Measurements from ENCODE around the gene POLR2L.

Gene POLR2L

DNA sequence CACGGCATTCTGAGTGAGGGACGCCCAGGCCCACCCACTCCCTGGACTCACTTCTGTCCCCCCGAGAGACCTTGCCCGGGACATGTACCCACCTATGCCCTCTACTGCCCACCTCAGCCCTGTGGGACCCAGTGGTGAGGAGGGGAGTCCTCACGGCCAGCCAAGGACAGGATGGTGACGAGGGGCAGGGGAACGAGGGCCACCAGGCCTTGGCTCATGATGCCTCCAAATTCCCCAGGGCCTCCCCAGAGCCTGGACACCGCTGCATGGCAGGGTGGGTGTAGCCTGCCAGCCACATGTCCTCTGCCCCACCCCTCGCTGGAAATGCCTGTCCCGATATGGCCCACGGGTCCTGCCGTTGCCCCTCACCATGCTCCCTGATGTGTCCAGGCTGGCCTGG lies 26.5 kb upstream of the POLR2L start:
- DNase-seq (ENCODE audit: low read depth in 2 of 2): no peak

DNA sequence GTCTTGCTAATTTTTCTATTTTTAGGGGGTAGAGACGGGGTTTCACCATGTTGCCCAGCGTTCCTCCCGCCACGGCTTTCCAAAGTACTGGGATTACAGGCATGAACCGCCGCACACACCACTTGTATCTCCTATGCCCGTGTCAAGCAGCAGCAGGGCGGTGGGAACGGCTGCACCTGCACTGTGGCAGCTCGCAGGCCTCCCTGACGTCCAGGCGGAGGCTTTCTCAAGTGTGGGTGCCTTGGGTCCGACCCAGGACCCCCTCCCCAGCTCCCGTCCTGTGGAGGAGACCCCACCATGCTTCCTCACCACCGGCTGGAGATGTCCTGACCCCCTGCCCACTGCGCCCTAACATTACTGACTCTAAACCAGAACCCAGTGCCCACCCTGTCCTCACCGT lies 26.1 kb upstream of the POLR2L start:
- DNase-seq (ENCODE audit: low read depth in 2 of 2): no peak

DNA sequence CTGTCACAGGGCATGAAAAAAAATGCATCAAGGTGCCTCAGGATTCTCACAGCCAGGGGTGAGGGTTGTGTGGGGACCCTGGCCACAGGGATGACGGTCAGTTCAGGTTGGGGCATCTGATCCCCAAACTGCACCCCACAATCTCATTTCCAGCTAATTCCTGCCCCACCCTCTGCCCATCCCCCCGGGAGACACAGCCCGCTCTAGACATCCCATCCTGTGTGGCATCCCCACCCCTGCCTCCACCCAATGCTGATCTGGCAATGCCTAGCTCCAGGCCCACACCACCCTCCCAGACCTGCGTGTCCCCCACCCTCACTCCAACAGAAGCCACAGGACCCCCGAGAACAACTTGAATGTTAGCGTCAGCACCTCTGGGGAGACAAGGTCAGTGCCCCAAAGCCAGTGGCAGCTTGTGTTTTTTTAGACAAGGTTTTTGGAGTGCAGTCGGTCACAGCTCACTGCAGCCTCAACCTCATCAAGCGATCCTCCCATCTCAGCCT lies 25.6 kb upstream of the POLR2L start:
- no peak for DNase-seq (ENCODE audit: low read depth in 2 of 2)

DNA sequence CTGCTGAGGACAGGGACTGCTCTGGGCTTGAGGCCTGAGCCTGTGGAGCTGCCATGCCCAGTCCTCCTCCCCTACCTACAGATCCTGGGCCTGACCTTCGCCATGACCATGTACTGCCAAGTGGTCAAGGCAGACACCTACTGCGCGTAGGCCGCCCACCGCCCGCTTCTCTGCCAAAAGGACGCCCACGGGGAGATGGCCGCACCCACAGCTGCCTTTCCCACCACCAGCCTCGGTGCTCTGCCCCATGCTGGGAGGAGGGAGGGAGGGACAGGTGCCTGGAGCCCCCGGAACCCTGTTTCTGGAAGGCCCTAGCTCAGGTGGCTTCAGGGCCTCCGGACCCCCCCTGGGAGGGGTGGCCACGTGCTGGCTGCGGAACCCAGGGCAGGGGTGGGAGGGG lies 24.2 kb upstream of the POLR2L start:
- no peak for DNase-seq (ENCODE audit: low read depth in 2 of 2)

DNA sequence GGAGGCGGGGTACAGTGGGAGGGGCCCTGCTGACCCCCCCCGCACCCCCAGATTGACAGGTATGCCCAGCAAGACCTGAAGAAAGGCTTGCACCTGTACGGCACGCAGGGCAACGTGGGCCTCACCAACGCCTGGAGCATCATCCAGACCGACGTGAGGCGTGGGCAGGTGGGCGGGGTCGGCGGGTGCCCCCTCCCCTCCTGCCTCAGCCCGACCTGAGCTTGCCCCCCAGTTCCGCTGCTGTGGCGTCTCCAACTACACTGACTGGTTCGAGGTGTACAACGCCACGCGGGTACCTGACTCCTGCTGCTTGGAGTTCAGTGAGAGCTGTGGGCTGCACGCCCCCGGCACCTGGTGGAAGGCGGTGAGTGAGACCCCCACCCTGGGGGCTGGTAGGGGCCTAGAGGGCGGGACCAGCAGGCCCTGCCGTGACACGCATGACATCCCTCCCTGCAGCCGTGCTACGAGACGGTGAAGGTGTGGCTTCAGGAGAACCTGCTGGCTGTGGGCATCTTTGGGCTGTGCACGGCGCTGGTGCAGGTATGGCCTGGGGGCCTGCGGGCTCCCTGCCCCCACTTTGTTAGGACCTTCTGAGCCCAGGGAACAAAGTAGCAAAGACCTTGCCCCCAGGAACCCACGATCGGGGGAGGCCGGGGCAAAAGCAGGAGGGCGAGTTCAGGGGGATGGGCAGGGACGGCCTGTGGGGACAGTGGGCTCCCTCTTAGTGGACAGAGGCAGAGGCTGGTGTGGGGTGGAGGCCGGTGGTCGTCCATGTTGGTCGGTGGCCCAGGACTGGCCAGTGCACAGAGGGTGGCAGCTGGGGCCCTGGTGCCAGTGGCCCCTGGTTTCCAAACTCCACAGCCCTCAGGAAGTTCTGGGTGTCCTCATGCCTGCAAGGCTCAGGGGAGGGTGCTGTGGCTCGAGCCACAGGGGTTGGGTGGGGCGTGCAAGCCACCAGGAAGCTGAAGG lies 23.4 kb upstream of the POLR2L start:
- DNase-seq (ENCODE audit: low read depth in 2 of 2): no peak

DNA sequence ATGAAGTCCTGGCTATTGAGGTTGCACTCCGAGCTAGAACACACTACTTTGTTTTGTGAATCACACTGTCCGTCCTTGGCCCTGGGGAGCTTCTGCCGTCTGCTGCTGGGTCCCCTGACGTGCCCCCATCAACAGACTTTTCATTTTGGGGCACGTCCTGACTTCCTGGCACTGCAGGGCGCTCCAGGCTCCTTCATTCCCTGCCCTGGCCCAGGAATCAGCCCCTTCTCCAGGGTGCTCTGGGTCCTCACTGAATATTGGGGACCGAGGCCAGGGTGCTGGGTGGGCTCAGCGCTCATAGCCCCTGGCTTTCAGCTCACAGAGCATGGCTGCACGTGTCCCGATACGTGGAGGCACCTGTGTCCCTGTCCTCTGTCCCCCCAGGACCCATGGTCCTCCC lies 22.6 kb upstream of the POLR2L start:
- no peak for DNase-seq (ENCODE audit: low read depth in 2 of 2)

DNA sequence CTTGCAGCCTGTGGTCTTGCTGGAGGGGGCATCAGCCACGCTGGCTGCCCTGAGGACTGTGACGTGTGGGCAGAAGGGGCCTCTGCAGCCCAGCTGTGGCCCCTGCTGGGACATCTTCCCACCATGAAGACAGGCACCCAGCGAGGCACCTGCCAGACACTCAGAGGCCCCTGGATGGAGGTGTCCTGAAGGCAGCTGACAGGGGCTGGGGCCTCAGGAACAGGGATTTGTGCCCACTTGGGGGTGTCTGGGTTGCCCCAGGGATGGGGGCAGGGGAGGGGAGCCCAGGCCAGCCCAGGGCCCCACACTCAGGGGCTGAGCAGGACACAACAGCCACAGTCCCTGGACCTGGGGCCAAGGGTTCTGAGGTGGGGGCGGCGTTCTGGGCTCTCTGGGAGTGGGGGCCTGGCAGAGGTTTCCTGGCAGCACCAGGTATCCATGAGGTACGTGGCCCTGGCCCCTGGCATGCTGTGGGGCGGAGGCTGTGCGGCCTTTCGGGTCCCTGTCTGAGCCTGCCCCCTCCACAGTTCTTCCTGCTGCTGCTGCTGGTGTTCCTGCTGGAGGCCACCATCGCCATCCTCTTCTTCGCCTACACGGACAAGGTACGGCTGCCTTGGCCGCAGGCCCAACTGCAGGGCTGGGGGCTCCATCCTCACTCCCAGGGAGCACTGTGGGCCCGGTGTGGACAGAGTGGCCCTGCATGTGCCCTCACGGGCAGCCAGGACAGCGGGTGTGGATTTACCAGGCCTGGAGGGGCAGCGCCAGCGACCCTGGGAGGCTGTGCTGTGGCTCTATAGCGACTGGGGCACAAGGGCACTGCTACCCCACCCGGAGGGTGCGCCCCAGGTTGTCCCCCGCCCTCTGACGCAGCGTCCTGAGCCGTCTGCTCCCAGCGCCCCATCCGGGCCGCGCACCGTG lies 21.8 kb upstream of the POLR2L start:
- no peak for DNase-seq (ENCODE audit: low read depth in 2 of 2)

DNA sequence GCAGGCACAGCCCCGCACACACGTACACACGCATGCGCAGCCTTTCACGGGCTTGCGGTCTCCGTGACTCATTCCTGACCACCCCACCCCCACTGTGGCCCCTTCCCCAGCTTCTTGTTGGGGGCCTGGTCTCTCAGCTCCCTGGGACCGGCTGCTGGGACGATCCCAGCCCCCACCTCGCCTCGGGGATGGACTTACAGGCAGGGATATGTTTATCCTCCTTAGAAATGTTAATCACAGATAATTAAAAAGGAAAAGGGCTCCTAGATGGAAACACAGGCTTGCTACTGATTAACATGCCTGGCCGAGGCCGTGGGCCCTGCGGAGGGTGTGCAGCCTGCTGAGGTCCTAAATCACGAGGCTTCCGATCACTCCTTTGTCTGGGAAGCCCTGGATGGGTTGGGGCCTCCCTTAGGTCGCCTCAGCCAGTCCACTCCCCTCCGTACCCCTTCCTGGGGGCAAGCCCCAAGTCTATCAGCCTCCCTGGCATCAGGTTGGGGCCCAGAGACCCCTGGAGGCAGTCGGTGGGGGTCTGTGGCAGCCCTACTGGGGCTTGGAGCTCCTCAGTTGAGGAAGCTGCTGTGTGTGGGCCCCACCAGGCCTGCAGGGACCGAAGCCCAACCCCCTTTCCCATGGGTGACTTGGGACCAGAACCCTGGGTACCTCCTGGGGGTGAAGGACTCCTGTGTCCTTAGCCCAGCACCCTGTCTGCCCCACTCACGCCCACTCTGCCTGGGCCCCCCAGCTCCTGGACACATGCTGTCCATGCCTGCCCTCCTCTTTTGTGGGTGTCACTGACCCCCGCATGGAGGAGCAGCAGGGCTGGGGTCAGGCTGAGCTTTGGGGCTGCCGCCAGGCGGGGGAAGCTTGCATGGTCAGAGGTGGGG lies 20.9 kb upstream of the POLR2L start:
- no peak for DNase-seq (ENCODE audit: low read depth in 2 of 2)

DNA sequence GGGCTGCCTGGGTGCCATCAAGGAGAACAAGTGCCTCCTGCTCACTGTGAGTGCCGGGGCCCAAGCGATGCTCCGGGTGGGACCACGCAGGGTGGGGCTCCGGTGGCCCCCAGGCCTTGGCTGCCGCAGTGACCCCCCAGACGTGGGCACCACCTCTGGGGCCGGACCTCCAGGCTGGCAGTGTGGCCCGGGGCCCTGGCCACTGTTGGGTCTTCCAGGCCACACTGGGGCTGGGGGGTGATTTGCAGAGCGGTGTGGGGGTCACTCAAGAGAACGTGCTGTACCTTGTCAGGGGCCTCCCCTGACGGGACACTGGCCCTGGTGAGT lies 20.3 kb upstream of the POLR2L start:
- DNase-seq (ENCODE audit: low read depth in 2 of 2): no peak

DNA sequence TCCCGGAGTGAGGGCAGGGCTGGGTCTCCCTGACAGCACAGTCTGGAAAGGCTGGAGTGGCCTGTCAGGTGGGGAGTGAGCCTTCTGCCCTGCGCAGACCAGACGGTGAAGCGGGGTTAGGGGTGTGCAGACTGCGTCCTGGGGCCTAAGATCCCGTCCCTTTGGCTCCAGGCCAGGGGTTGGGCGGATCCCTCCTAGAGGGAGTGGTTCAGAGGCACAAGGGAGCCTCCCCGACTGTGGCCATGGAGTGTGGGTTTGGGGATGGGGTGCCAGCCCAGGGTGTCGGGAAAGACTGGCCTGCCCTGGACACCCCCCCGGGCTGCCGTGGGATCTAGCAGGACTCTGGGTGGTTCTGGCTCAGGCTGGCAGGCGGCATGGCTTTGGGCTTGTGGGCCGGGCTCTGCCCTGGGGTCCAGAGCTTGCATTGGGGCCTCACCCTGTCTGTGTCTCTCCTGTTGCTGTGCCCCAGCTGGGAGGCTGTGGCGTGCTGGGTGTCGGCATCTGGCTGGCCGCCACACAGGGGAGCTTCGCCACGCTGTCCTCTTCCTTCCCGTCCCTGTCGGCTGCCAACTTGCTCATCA lies 19.8 kb upstream of the POLR2L start:
- DNase-seq (ENCODE audit: low read depth in 2 of 2): no peak

DNA sequence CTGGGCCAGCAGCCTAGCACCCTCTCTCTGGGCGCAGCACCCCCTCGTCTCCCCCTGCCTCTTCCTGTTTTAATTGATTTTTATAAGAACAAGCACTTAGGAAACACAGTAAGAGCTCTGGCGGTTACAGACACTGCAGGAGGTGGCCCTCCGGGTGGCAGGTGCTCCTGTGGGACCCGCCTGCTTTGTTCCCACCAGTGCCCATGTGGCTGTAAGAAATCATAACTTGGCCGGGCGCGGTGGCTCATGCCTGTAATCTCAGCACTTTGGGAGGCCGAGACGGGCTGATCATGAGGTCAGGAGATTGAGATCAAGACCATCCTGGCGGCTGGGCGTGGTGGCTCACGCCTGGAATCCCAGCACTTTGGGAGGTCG lies 18.8 kb upstream of the POLR2L start:
- DNase-seq (ENCODE audit: low read depth in 2 of 2): no peak

DNA sequence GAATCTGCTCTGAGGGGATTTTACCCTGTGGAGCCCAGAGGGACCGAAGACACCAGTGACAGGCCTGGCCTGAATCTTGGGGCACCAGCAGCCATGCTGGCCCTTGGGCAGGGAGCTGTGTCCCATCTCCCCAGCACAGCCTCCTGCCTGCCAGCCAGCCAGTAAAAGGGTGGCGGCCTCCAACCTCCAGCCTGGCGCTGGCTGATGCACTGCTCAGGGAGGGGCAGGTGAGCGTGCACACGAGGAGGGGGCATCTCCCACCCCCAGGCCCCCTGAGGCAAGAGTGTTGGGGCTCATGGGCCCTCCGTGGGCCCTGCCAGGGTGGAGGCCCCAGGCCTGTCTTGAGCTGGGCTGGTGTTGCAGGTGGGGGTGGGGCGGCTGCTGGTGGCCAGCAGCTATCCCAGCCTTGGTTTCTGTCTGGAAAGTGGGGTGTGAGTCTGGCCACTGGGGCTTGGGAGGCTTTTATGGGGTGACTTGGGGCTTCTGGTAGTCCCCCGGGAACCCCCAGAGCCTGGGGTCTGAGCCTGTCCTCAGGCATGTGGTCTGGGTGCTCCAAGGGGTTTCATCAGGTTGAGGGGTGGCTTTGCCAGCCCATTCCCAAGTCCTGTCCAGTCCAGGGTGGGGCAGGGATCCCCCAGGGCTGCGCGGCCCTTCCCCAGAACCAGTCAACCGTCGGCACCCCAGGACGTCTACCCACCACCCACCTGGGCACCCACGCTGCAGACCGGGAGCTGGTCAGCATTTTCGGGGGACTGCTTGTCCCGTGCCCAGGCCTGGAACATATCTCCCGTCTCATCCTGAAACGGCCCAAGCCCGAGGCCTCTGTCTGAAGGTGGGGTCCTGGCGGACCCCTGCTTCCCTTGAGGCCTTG lies 18.1 kb upstream of the POLR2L start:
- no peak for DNase-seq (ENCODE audit: low read depth in 2 of 2)

DNA sequence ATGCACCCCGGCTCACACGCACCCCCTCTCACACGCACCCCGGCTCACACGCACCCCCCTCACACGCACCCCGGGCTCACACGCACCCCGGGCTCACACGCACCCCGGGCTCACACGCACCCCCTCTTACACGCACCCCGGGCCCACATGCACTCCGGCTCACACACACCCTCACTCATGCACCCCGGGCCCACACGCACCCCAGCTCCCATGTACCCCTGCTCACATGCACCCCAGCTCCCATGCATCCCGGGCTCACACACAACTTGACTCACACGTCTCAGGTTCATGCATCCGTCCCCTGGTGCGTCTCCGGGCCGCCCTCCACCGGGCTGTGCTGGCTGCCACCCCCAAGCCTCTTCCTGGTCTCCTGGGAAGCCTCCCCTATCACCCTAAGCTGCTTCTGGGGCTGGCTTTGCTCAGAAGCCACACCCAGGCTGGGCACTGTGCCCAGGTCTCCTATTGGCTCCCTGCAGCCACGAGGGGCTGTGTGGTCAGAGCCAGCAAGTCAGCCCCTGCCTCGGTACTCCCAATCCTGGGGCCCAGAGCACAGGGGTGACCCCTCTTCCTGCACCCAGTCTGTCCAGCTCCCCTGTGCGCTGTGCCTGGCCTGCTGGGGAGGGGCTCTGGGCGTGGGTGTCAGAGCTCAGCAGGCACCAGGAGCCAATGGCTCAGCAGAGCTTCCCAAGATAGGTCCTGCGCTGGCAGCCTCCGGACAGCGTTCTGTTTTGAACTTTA lies 17.2 kb upstream of the POLR2L start:
- no peak for DNase-seq (ENCODE audit: low read depth in 2 of 2)

DNA sequence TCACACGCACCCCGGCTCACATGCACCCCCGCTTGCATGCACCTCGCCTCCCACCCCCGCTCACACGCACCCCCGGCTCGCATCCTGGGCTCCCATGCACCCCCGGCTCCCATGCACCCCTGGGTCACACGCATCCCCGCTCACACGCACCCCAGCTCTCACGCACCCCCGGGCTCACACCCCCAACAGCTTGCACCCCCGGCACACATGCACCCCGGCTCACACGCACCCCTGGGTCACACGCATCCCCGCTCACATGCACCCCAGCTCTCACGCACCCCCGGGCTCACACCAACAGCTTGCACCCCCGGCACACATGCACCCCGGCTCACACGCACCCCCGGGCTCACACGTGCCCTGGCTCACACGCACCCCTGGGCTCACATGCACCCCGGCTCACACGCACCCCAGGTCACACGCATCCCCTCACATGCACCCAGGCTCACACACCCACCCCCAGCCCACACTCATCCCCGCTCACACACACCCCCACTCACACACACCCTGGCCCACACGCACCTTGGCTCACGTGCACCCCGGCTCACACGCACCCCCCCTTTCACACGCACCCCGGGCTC lies 16.5 kb upstream of the POLR2L start:
- no peak for DNase-seq (ENCODE audit: low read depth in 2 of 2)

DNA sequence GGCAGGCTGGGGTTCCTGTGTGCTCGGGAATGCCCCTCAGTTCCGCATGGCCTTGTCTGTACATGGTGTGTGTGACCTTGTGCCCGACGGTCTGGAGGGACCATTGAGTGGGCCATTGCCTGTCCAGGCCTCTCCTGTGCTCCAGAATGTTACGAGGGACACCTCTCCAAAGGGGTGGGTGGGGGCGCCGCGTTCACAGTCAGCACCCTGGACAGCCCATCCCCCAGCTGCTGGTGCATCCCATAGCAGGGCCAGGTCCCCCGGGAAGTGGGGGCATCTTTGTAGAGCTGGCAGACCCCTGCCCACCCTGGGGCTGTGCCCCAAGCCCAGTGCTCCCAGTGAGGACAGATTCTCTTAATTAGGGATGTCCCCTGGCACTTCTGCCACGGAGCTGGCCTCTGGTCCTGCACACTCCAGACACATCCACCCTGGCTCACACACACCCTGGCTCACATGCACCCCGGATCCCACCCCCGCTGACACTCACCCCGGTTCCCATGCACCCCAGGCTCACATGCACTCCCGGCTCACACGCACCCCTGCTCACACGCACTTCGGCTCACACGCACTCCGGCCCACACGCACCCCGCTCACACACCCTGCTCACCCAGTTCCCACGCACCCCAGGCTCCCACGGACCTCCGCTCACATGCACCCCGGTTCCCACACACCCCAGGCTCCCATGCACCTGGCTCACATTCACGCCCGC lies 15.9 kb upstream of the POLR2L start:
- no peak for DNase-seq (ENCODE audit: low read depth in 2 of 2)

DNA sequence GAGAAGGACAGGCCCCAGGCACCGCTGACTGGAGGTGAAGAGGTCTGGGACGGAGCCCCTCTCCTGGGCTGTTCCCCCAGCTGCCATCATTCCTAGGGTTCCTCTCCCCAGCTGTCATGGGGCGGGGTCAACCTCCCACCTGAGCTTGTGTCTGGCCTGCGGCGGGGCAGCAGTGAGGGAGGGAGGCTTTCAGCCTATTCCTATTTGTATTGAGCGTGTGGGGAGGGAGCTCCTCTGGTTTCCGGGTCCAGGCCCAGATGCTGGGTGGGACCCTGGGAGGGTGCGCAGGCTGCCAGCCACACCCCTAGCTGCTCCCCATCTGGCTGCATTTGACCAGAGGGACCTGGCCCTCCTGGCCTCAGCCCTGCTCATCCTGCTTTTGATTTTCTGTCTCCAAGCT lies 14.1 kb upstream of the POLR2L start:
- DNase-seq (ENCODE audit: low read depth in 2 of 2): no peak

DNA sequence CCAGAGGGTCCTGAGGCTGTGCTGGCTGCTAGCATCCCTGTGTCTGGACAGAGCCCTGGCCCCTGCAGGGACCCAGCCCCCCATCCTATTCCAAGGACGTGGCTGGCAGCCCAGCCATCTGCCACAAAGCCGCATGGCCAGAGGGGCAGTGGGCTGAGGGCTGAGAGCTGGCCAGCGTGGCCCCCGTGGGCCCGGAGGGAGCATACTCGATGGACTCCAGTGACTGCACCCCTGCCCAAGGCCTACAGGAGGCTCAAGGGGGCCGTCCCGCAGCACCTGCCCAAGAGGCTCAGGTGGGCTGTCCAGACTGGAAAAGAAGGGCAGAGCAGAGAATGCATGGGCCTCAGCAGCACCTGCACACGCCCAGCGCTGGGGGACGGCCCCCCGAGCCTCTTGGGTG lies 13.5 kb upstream of the POLR2L start:
- no peak for DNase-seq (ENCODE audit: low read depth in 2 of 2)

DNA sequence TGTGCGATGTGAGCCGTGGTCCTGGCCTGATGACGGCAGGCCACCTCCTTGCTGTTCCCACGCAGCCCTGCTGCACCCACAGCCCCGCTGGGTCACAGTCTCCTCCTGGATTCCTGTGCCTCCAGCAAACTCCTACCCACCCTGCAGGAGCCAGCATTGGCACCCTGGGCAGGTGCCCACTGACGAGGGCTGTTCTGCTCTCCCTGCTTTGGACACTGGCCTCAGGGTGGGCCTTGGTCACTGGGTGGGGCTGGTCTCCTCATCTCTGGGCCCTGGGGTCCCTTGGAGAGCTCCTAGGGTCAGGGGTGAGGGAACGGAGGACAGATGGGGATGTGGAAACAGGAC lies 13.0 kb upstream of the POLR2L start:
- DNase-seq (ENCODE audit: low read depth in 2 of 2): no peak

All from stimulated activated CD4-positive, alpha-beta T cell treated with anti-CD3 and anti-CD28 coated beads, Interleukin-1b, Interleukin-23, amount 100 ng/mL, for 4 hours (primary cell).